Endodermal cell (in vitro differentiated cells): Measurements from ENCODE around the gene NPHP4. TPM values are rescaled to one million over a fixed set of nuclear protein-coding genes. Genes with fewer than 3 reads are reported as not detected.
"Not testable (repeated sequence)": the region's sequence is repeated elsewhere in the genome, so short reads cannot be mapped to it uniquely, and the experiment has no call there.

Experiments used
- DNase-seq: peaks from one replicate; pipeline ENCODE4 v3.0.0-alpha.2; 2017
- H3K27ac ChIP-seq: 2 replicates; pipeline ENCODE4 v1.5.1; 2013; ENCODE audit warnings: mild to moderate bottlenecking, low read depth, low read length, moderate library complexity
- H3K27me3 ChIP-seq: 2 replicates; pipeline ENCODE4 v1.6.1; 2013; ENCODE audit warnings: mild to moderate bottlenecking, low read length, moderate library complexity; ENCODE audit not compliant: insufficient read depth, control insufficient read depth, poor library complexity, severe bottlenecking
- H3K36me3 ChIP-seq: 2 replicates; pipeline ENCODE4 v1.7.0; 2013; ENCODE audit warnings: mild to moderate bottlenecking, low read length, moderate library complexity; ENCODE audit not compliant: control insufficient read depth, insufficient read depth
- H3K4me1 ChIP-seq: one replicate; pipeline ENCODE4 v1.7.0; 2013; ENCODE audit warnings: low read length; ENCODE audit not compliant: control insufficient read depth, insufficient read depth
- H3K4me3 ChIP-seq: 2 replicates; pipeline ENCODE4 v1.5.1; 2013; ENCODE audit warnings: mild to moderate bottlenecking, low read length, moderate library complexity
- H3K9ac ChIP-seq: 2 replicates; pipeline ENCODE4 v1.6.1; 2013; ENCODE audit warnings: mild to moderate bottlenecking, low read length, moderate library complexity; ENCODE audit not compliant: poor library complexity, severe bottlenecking; ENCODE audit errors: extremely low read depth
- H3K9me3 ChIP-seq: 2 replicates; pipeline ENCODE4 v1.6.1; 2013; ENCODE audit warnings: mild to moderate bottlenecking, low read length, moderate library complexity; ENCODE audit not compliant: control insufficient read depth
- H3K27ac Mint-ChIP-seq: 2 replicates; pipeline ENCODE4 v1.8.0; 2020; ENCODE audit warnings: mixed read lengths
- H3K27me3 Mint-ChIP-seq: 2 replicates; pipeline ENCODE4 v1.8.0; 2021; ENCODE audit warnings: mild to moderate bottlenecking, mixed read lengths; ENCODE audit not compliant: insufficient read depth
- H3K36me3 Mint-ChIP-seq: 2 replicates; pipeline ENCODE4 v1.8.0; 2020; ENCODE audit warnings: low read depth, mixed read lengths
- H3K4me1 Mint-ChIP-seq: 2 replicates; pipeline ENCODE4 v1.8.0; 2020; ENCODE audit warnings: mixed read lengths
- H3K4me3 Mint-ChIP-seq: 2 replicates; pipeline ENCODE4 v1.8.0; 2020; ENCODE audit warnings: mild to moderate bottlenecking, moderate library complexity, mixed read lengths
- H3K9me3 Mint-ChIP-seq: 2 replicates; pipeline ENCODE4 v1.8.0; 2020; ENCODE audit warnings: mild to moderate bottlenecking, mixed read lengths
- CTCF ChIP-seq: fragments of 200-600 bp; sonication (generic); conservative IDR thresholded peaks from 2 replicates; pipeline ENCODE4 v1.5.0; 2021; ENCODE audit warnings: antibody characterized with exemption, mild to moderate bottlenecking
- WGBS, 2 experiments: methylation state at CpG; one replicate each; pipeline versions ENCODE4 v1.1.5 to v1.1.7; 2013; ENCODE audit warnings: missing lambda C conversion rate in 2 of 2, mixed read lengths in 1 of 2; ENCODE audit not compliant: insufficient coverage in 1 of 2, insufficient read length in 1 of 2; 5-methylcytosine and 5-hydroxymethylcytosine counted together
- total RNA-seq, 2 donors: library from RNA; stranded (reverse); fragmentation: NEBNext Ultra II Directional in 1 of 2; extraction: Animal tissue kit (Norgen Biotek cat#: 25700) in 1 of 2; gene quantifications; 2 replicates in 1 of 2; 3 replicates in 1 of 2; pipeline ENCODE4 v1.2.1, GENCODE V29; 2021

Gene NPHP4
- total RNA-seq, 2 donors from 2014 or later = 19.1 to 25.4 TPM

- Histone ChIP-seq H3K9me3 (no peaks in the 10 kb centered on the region), H3K36me3 (peaks cover 11% of the 10 kb centered on the region), H3K27ac (no peak overlapping the region), H3K4me1 (no peaks in the 10 kb centered on the region), H3K4me3 (no peak overlapping the region), H3K9ac (no peak overlapping the region), H3K27me3 (no peaks in the 10 kb centered on the region)
- H3K27me3 Mint-ChIP-seq = no peaks in the 10 kb centered on the region
- H3K4me3 Mint-ChIP-seq = no peak overlapping the region
- no peak overlapping the region for H3K27ac Mint-ChIP-seq
- H3K36me3 Mint-ChIP-seq = peaks cover 22% of the 10 kb centered on the region
- TF ChIP-seq CTCF = no peak
- H3K4me1 Mint-ChIP-seq = no peaks in the 10 kb centered on the region
- WGBS, 2 experiments = 90 to 93% methylated on average over 14 to 18 of the region's 18 CpGs
- no peaks in the 10 kb centered on the region for H3K9me3 Mint-ChIP-seq
- DNase-seq = peak; percentile 57
Observed at GRCh38 chr1:5926686-5927435, 65.4 kb downstream of the NPHP4 start.

- not testable (repeated sequence) for H3K4me3 Mint-ChIP-seq, H3K4me1 ChIP-seq, H3K9ac ChIP-seq, H3K9me3 Mint-ChIP-seq, H3K9me3 ChIP-seq, H3K4me1 Mint-ChIP-seq, H3K36me3 ChIP-seq, DNase-seq, H3K4me3 ChIP-seq, H3K27me3 Mint-ChIP-seq, H3K27ac Mint-ChIP-seq, H3K27me3 ChIP-seq, H3K27ac ChIP-seq
- WGBS, 2 experiments = 84 to 85% methylated on average over 10 to 18 of the region's 21 CpGs
- peaks cover 15% of the 10 kb centered on the region for H3K36me3 Mint-ChIP-seq
Observed at GRCh38 chr1:5922700-5923330, 69.4 kb downstream of the NPHP4 start.

- H3K4me1 Mint-ChIP-seq = no peaks in the 10 kb centered on the region
- no peak for DNase-seq
- Histone ChIP-seq H3K36me3 (peaks cover 8% of the 10 kb centered on the region), H3K9ac (no peak overlapping the region), H3K9me3 (no peaks in the 10 kb centered on the region), H3K27ac (no peak overlapping the region), H3K4me3 (no peak overlapping the region), H3K27me3 (no peaks in the 10 kb centered on the region), H3K4me1 (no peaks in the 10 kb centered on the region)
- no peak for TF ChIP-seq CTCF
- H3K4me3 Mint-ChIP-seq = no peak overlapping the region
- no peaks in the 10 kb centered on the region for H3K9me3 Mint-ChIP-seq
- H3K27me3 Mint-ChIP-seq = no peaks in the 10 kb centered on the region
- 90 to 100% methylated on average over 3 to 4 of the region's 4 CpGs for WGBS, 2 experiments
- peaks cover 7% of the 10 kb centered on the region for H3K36me3 Mint-ChIP-seq
- no peak overlapping the region for H3K27ac Mint-ChIP-seq
Observed at GRCh38 chr1:5921671-5922070, 70.6 kb downstream of the NPHP4 start.
